GM18505 (cell line): ENCODE measurements around the gene ITGA1.
"Not testable (repeated sequence)": the region's sequence is repeated elsewhere in the genome, so short reads cannot be mapped to it uniquely, and the experiment has no call there.

Source experiments
- ATAC-seq: cut with Tn5 transposase; IDR thresholded peaks from one replicate; pipeline ENCODE4 v1.9.1; 2021; ENCODE audit not compliant: unreplicated experiment
- POLR2A ChIP-seq: IDR thresholded peaks from 4 replicates; pipeline ENCODE4 v1.6.1; 2011; ENCODE audit warnings: borderline replicate concordance; ENCODE audit not compliant: insufficient read depth, insufficient read length; ENCODE audit errors: extremely low read depth

Gene ITGA1

DNA sequence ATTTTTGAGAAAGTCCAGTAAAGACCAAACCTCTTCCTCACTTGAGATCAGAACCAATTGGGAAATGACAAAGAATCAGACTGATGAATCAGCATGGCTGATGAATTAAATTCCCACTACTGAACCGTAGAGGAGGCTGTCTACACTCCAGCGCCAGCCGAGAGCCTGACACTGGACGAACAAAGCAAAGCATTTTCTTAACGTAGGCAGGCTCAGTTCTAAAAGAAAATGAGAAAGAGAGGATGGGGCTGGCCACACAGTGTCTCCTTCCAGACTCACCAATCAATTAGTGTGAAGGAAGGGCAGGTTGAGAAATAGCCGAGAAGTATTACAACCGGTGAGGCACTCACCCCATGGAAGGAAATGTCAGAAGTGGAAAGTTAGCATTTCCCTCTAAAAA is 49.4 kb downstream of the ITGA1 start:
- TF ChIP-seq POLR2A, result no peak
- no peak for ATAC-seq

DNA sequence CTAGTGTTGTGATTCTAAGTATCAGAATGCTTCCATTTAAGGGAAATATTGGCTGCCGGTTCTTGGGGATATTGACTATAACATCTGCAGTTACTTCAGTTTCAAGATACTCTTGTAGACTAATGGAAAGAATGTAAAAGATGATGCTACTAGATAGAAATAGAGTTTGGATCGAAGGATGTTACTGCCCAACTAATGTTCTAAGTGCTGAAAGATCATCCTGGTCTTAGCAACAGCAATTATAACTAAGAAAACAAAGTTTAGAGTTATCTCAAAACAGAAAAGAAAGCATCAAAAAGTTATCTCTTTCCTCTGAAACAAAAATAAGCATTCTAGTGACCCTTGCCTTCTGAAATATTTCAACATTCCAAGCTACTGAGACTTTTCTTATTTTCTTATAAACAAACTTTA is 49.9 kb downstream of the ITGA1 start:
- ATAC-seq, result no peak
- no peak for TF ChIP-seq POLR2A

- ATAC-seq, result no peak
- no peak for TF ChIP-seq POLR2A
Observed at GRCh38 chr5:52838326-52839015, 50.8 kb downstream of the ITGA1 start.

- ATAC-seq, result no peak
- TF ChIP-seq POLR2A, result no peak
Observed at GRCh38 chr5:52839285-52839684, 51.6 kb downstream of the ITGA1 start.

DNA sequence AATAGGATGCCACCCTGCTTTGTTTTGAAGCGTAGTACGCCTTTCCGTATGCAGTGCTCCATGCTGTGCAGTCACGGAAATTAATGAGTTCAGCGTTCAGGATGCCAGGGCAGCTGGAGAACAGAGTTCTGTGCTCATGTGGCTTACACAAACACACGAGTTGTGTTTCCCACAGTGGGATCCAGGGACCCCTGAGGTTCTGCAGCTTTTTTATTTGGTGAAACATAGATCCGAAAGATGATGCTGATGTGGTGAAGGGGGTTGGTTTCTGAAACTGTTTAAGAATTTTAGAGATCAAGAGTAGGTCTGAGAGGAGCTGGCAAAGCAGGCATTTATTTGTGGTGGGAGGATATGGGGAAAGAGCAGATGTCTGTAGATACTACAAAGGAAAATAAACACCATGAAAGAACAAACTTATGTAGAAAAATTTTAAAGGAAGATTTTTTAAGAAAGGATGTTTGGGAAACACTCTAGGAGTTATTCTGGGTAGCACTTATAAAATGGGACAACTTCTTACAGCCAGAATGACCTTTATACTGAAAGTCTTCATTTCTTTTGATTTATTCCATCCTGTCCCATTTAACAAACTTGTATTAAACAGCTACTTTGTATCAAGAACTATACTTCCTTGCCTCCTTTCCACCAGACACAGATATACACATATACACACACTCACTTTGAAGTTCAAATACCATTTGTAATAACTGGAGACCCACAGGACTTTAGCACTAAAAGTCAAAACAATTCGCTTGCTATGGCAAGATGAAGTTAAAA is 52.7 kb downstream of the ITGA1 start:
- no peak for ATAC-seq
- no peak for TF ChIP-seq POLR2A

- TF ChIP-seq POLR2A, result no peak
- ATAC-seq, result no peak
Observed at GRCh38 chr5:52841114-52841513, 53.4 kb downstream of the ITGA1 start.

DNA sequence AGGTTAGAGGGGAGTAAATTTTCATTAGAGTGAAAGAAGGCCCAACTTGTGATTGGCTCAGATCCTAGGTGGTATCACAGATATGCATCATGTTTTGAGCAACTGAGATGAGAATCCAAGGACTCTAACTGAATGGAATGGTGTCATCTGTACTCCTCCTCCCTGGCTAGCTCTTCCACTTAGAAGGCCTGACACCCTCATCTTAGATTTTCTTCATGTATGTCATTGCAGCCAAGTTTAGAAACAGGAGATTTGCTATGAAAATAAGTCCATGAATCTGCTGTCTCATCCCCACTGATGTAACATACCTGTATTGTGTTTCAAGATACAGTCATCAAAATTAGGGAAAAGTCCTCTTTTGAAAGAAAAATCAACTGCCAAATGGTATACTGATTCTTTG is 54.4 kb downstream of the ITGA1 start:
- TF ChIP-seq POLR2A, result no peak
- ATAC-seq, result no peak

GRCh38 chr5:52844885-52845284 is 57.2 kb downstream of the ITGA1 start:
- no peak for TF ChIP-seq POLR2A
- ATAC-seq, result no peak

DNA sequence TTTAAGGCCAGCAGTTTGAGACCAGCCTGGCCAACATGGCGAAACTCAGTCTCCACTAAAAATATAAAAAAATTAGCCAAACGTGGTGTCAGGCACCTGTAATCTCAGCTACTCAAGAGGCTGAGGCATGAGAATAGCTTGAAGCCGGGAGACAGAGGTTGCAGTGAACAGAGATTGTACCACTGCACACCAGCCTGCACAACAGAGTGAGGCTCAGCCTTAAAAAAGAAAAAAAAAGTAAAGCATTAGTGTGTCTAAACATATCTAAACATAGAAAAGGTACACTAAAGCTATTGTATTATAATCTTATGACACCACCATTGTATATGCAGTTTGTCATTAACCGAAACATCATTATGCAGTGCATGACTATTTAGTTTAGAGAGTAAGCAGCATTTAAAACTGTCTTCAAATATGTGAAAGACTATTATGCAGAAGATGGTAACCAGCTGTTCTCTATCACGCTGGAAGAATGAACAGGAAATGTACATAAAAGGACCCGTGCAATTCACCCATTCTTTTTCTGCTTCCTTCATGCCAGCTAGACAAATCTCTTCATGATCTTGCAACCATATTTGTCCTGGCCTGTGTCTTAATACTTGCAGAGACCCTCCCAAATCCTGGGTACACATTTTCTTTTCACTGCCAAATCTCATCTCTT is 58.6 kb downstream of the ITGA1 start:
- TF ChIP-seq POLR2A, result no peak
- no peak for ATAC-seq

GRCh38 chr5:52848688-52849087 is 61.0 kb downstream of the ITGA1 start:
- ATAC-seq, result not testable (repeated sequence)

GRCh38 chr5:52849544-52849943 is 61.8 kb downstream of the ITGA1 start:
- no peak for TF ChIP-seq POLR2A
- no peak for ATAC-seq

GRCh38 chr5:52853650-52854049 is 65.9 kb downstream of the ITGA1 start:
- no peak for ATAC-seq
- TF ChIP-seq POLR2A, result no peak

- TF ChIP-seq POLR2A, result no peak
- ATAC-seq, result no peak
Observed at GRCh38 chr5:52854301-52854700, 66.6 kb downstream of the ITGA1 start.

DNA sequence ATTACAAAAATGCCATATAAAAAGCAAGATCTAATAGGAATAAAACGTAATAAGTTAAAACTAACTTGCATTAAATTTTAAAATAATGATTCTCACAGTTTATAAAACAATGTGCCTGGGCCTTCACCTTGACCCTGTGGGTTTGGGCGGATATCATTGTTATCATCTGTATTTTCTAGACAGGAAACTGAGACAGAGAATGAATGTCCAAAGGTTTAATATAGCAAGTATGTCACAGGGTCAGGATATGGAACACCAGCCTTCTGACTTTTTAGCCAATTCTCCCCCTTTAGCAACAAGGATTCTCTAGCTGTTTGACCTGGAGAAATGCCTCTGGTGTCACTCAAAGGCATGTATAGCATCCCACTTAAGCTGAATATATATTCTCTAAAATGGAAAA is 67.2 kb downstream of the ITGA1 start:
- ATAC-seq, result no peak

More for the DNA sequence above, 67.2 kb downstream of the ITGA1 start:
- TF ChIP-seq POLR2A, result no peak
